Adrenal gland (tissue), 12 donors: Measurements from ENCODE around the gene C1orf185. TPM values are rescaled to one million over a fixed set of nuclear protein-coding genes. Genes with fewer than 3 reads are reported as not detected.

Source experiments
- DNase-seq, 7 donors: peaks; one replicate each; pipeline ENCODE4 v3.0.0-alpha.2; 2019 to 2020
- H3K27ac ChIP-seq, 5 donors: fragments of 200-600 bp; sonication (generic) in 4 of 5; 1 replicate in 3 of 5; 2 replicates in 2 of 5; pipeline versions ENCODE4 v1.5.1 to v1.8.0; 2016 to 2020; ENCODE audit warnings: mild to moderate bottlenecking in 1 of 5
- H3K27me3 ChIP-seq: fragments of 200-600 bp; 2 replicates; pipeline ENCODE4 v1.8.0; 2021
- H3K36me3 ChIP-seq, 2 donors: fragments of 200-600 bp; replicated peaks in 1 of 2; 1 replicate in 1 of 2; 2 replicates in 1 of 2; pipeline versions ENCODE4 v1.5.1 to v1.8.0; 2018 to 2022
- H3K4me1 ChIP-seq, 2 donors: fragments of 200-600 bp; replicated peaks in 1 of 2; 1 replicate in 1 of 2; 2 replicates in 1 of 2; pipeline versions ENCODE4 v1.5.1 to v1.8.0; 2018 to 2021
- H3K4me3 ChIP-seq, 4 donors: fragments of 200-600 bp; sonication (generic) in 3 of 4; one replicate each; pipeline ENCODE4 v1.5.1; 2016 to 2018
- H3K9me3 ChIP-seq, 3 donors: fragments of 200-600 bp; sonication (generic) in 1 of 3; replicated peaks in 1 of 3; 1 replicate in 2 of 3; 2 replicates in 1 of 3; pipeline versions ENCODE4 v1.5.1 to v1.8.0; 2016 to 2021
- CTCF ChIP-seq, 6 experiments: fragments of 450-650 bp in 4 of 6; fragments of 200-600 bp in 2 of 6; sonication (generic) in 1 of 6; IDR thresholded peaks; 1 replicate in 5 of 6; 2 replicates in 1 of 6; pipeline versions ENCODE4 v1.5.1 to v1.8.0; 2016 to 2021; ENCODE audit warnings: antibody characterized with exemption in 6 of 6, mild to moderate bottlenecking in 2 of 6, moderate library complexity in 1 of 6
- POLR2A ChIP-seq, 2 donors: fragments of 450-650 bp; IDR thresholded peaks; one replicate each; pipeline ENCODE4 v1.6.1; 2017; ENCODE audit warnings: antibody characterized with exemption in 2 of 2, mild to moderate bottlenecking in 2 of 2, moderate library complexity in 1 of 2
- WGBS, 4 donors: extraction: QIAGEN DNeasy Blood & Tissue Kit in 2 of 4; methylation state at CpG; one replicate each; pipeline versions ENCODE4 v1.1.5 to v1.1.7; 2013 to 2017; 5-methylcytosine and 5-hydroxymethylcytosine counted together
- intact Hi-C, 2 donors: fragments of 100-400 bp; cut with DNase I; formaldehyde crosslinking; loops; one replicate each; pipeline versions ENCODE4 v1.14.1 to v1.15.0; 2022 to 2023
- polyA plus RNA-seq, 3 donors: library from polyadenylated mRNA; stranded (reverse); fragments of 200-250 nt in 2 of 3; fragments of 350-450 nt in 1 of 3; fragmentation: Illumina TruSeq in 1 of 3; extraction: RNeasy Lipid Tissue Mini Kit (QIAGEN cat#74804) in 1 of 3; gene quantifications; one replicate each; pipeline ENCODE4 v1.2.3, GENCODE V29; 2013 to 2014
- total RNA-seq, 9 donors: library from RNA; depleted of rRNA in 4 of 9; stranded (reverse); fragments of >200 nt in 4 of 9; fragments of 120-200 nt in 1 of 9; fragmentation: NEBNext Ultra II Directional in 1 of 9; extraction: Animal tissue kit (Norgen Biotek cat#: 25700) in 1 of 9; gene quantifications; one replicate each; pipeline versions ENCODE4 v1.1.0 to v1.2.4, GENCODE V29; 2013 to 2023
- donor health status: healthy with polysubstance abuse.
- donor health status: Bipolar disorder and iron deficiency.
- donor health status: DM: yes; HTN: yes; CAD: no.
- donor health status: DM: no; HTN: no; CAD: no.
- donor health status: DM: no; HTN: no; CAD: no.
- donor health status: DM: yes; HTN: yes; CAD: no.

C1orf185 gene
- total and polyA plus RNA-seq, 12 donors = not detected

GRCh38 chr1:51072651-51073050, 29.4 kb upstream of the C1orf185 start:
- no peaks in the 10 kb centered on the region for H3K9me3 ChIP-seq
- TF ChIP-seq CTCF (IDR thresholded peaks at IDR 0.05) (no peak), POLR2A (IDR thresholded peaks at IDR 0.05) (no peak)

GRCh38 chr1:51073456-51073855, 28.6 kb upstream of the C1orf185 start:
- no peak overlapping the region for H3K4me3 ChIP-seq
- no peak for TF ChIP-seq POLR2A (IDR thresholded peaks at IDR 0.05)
- no peak for TF ChIP-seq CTCF (IDR thresholded peaks at IDR 0.05)
- no peaks in the 10 kb centered on the region for H3K36me3 ChIP-seq
- 83 to 96% (median 88%) methylated on average over 1 of the region's 1 CpG for WGBS, 4 donors
- no peaks in the 10 kb centered on the region for H3K9me3 ChIP-seq
- DNase-seq = peak in 1 of 7 donors; percentile 2
- H3K4me1 ChIP-seq = no peaks in the 10 kb centered on the region
- intact Hi-C loops = no loop called here
- no peak overlapping the region for H3K27ac ChIP-seq
- peaks cover 3% of the 10 kb centered on the region for H3K27me3 ChIP-seq

More at GRCh38 chr1:51072651-51073050, 29.4 kb upstream of the C1orf185 start:
- Histone ChIP-seq H3K27ac (no peak overlapping the region), H3K36me3 (no peaks in the 10 kb centered on the region), H3K27me3 (peaks cover 3% of the 10 kb centered on the region), H3K4me3 (no peak overlapping the region), H3K4me1 (no peaks in the 10 kb centered on the region)
- no peak for DNase-seq
- intact Hi-C loops = no loop called here

- H3K36me3 ChIP-seq = no peaks in the 10 kb centered on the region
- peaks cover 4% of the 10 kb centered on the region for H3K27me3 ChIP-seq
- intact Hi-C loops = no loop called here
- H3K4me1 ChIP-seq = no peaks in the 10 kb centered on the region
- no peaks in the 10 kb centered on the region for H3K9me3 ChIP-seq
- no peak overlapping the region for H3K27ac ChIP-seq
- DNase-seq = no peak
- WGBS, 4 donors = 77 to 79% (median 77%) methylated on average over 1 to 3 of the region's 3 CpGs
- no peak overlapping the region for H3K4me3 ChIP-seq
- TF ChIP-seq POLR2A (IDR thresholded peaks at IDR 0.05) (no peak), CTCF (IDR thresholded peaks at IDR 0.05) (no peak)
These were observed 15.3 kb upstream of the C1orf185 start for GRCh38 chr1:51086496-51087271.

- 19 to 38% (median 28%) methylated on average over 1 of the region's 1 CpG for WGBS, 4 donors
- no peak for DNase-seq
- no peaks in the 10 kb centered on the region for H3K9me3 ChIP-seq
- no peaks in the 10 kb centered on the region for H3K27me3 ChIP-seq
- no peak overlapping the region for H3K4me3 ChIP-seq
- no peaks in the 10 kb centered on the region for H3K4me1 ChIP-seq
- H3K27ac ChIP-seq = no peak overlapping the region
- H3K36me3 ChIP-seq = no peaks in the 10 kb centered on the region
- TF ChIP-seq CTCF (IDR thresholded peaks at IDR 0.05) (peak in 1 of 6 experiments; percentile 25), POLR2A (IDR thresholded peaks at IDR 0.05) (no peak)
- intact Hi-C loops = no loop called here
These were observed 13.6 kb upstream of the C1orf185 start for GRCh38 chr1:51088474-51088873.
